DND-41 (cell line): ENCODE data around the gene CTTNBP2.

Source experiments
- EZH2 ChIP-seq: IDR thresholded peaks from 3 replicates; pipeline ENCODE4 v1.6.1; 2012; ENCODE audit warnings: borderline replicate concordance, low read depth, mild to moderate bottlenecking, moderate library complexity, low read length, inconsistent platforms; ENCODE audit not compliant: severe bottlenecking
- TF ChIP-seq, protein P1 (sequence below): IDR thresholded peaks from 2 replicates; pipeline ENCODE4 v1.5.1; 2012; ENCODE audit warnings: borderline replicate concordance, low read length, moderate library complexity, mild to moderate bottlenecking; ENCODE audit not compliant: poor library complexity, severe bottlenecking; ENCODE audit errors: extremely low read depth

DNA sequence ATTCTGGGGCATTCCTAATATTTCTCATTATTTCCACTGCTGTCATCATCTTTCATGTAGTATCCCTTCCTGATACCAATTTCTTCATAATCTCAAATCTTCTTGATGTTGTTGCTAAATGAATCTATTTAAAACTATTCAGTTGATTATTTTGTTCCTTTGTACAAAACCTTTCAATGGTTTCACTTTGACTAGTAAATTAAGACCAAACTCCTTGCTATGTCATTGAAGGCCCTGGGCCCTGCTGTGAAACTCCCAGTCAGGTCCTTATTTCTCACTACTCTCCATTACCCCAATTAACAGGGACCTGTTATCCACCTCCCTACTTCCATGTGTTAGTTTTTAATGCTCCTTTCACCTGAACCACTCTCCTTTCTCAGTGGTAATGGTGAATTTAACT, 97.0 kb downstream of the CTTNBP2 start:
- TF ChIP-seq, protein P1, sequence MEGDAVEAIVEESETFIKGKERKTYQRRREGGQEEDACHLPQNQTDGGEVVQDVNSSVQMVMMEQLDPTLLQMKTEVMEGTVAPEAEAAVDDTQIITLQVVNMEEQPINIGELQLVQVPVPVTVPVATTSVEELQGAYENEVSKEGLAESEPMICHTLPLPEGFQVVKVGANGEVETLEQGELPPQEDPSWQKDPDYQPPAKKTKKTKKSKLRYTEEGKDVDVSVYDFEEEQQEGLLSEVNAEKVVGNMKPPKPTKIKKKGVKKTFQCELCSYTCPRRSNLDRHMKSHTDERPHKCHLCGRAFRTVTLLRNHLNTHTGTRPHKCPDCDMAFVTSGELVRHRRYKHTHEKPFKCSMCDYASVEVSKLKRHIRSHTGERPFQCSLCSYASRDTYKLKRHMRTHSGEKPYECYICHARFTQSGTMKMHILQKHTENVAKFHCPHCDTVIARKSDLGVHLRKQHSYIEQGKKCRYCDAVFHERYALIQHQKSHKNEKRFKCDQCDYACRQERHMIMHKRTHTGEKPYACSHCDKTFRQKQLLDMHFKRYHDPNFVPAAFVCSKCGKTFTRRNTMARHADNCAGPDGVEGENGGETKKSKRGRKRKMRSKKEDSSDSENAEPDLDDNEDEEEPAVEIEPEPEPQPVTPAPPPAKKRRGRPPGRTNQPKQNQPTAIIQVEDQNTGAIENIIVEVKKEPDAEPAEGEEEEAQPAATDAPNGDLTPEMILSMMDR: no peak
- no peak for TF ChIP-seq EZH2
